PC-9 (cell line): ENCODE results near the gene SUN1.

Experiments
- CTCF ChIP-seq: fragments of 200-600 bp; sonication (generic); conservative IDR thresholded peaks from 2 replicates; pipeline ENCODE4 v1.6.1; 2017; ENCODE audit warnings: mixed run types, antibody characterized with exemption, mild to moderate bottlenecking, moderate library complexity
- EZH2 ChIP-seq: fragments of 200-600 bp; sonication (generic); IDR thresholded peaks from 2 replicates; pipeline ENCODE4 v1.8.0; 2017; ENCODE audit warnings: antibody characterized with exemption, low read depth

DNA sequence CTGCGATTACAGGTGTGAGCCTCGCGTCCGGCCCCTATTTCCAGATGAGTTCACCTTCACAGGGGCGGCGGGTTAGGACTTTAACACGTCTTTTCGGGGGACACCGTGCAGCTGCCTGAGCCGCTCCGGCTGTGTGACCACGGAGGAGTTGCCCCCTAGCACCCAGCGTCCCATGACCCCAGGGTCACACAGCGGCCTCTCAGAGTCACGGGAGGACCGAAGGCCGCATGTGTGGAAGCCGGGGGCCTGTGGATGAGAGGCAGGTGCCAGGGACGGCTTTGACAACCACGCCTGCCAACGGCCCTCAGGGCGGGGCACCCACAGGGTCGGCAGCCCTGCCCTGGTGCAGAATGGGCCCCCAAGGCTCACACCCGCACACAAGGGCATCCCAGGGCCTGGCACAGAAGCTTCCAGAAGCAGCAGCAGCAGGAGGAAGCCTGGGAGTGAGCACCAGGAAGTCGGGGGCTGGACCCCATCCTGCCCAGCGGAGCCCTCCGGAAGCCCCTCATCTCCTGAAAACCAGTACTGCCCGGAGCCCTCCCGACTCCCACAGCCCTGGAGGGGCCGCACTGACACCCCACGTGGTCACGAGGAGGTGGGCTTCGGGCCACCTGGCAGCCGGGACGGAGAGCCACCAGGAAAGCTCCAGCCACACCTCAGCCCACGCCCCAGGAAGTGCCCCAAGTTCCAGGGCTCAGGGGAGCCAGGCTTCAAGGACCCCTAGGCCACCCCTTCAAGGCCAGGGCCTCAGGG, 89.5 kb downstream of the SUN1 start:
- TF ChIP-seq CTCF (no peak), EZH2 (no peak)
